SU-DHL-6 (cell line): ENCODE data around the gene SBNO2.

Experiments used
- EZH2phosphoT487 ChIP-seq: fragments of 200-600 bp; sonication (generic), shearing (Covaris generic); conservative IDR thresholded peaks from 2 replicates; pipeline ENCODE4 v1.6.1; 2018; ENCODE audit warnings: mild to moderate bottlenecking, antibody characterized with exemption, low read length, moderate library complexity, mixed read lengths
- TF ChIP-seq, protein P1 (sequence below): fragments of 200-600 bp; sonication (generic); IDR thresholded peaks from one replicate; pipeline ENCODE4 v1.5.1; 2017; ENCODE audit warnings: antibody characterized with exemption, mild to moderate bottlenecking, low read length, moderate library complexity; ENCODE audit not compliant: insufficient read depth, poor library complexity, severe bottlenecking

DNA sequence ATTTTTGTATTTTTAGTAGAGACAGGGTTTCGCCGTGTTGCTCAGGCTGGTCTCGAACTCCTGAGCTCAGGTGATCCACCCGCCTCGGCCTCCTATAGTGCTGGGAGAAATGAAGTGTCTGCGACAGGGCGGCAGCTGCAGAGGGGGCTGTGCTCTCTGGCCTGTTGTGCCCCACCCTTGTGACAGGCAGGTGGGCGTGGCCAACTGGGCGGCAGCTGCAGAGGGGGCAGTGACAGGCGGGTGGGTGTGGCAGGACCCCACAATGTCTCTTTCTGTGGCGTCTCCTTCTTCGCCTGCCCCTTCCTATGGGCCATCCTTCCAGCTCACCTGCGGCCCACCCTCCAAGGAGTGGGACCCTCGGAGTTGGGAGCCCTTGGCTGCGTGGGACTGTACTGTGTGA, 43.3 kb upstream of the SBNO2 start:
- TF ChIP-seq, protein P1, sequence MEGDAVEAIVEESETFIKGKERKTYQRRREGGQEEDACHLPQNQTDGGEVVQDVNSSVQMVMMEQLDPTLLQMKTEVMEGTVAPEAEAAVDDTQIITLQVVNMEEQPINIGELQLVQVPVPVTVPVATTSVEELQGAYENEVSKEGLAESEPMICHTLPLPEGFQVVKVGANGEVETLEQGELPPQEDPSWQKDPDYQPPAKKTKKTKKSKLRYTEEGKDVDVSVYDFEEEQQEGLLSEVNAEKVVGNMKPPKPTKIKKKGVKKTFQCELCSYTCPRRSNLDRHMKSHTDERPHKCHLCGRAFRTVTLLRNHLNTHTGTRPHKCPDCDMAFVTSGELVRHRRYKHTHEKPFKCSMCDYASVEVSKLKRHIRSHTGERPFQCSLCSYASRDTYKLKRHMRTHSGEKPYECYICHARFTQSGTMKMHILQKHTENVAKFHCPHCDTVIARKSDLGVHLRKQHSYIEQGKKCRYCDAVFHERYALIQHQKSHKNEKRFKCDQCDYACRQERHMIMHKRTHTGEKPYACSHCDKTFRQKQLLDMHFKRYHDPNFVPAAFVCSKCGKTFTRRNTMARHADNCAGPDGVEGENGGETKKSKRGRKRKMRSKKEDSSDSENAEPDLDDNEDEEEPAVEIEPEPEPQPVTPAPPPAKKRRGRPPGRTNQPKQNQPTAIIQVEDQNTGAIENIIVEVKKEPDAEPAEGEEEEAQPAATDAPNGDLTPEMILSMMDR = no peak
- TF ChIP-seq EZH2phosphoT487 = no peak
